HepG2 (cell line): ENCODE data around the gene SCN8A. TPM values are rescaled to one million over a fixed set of nuclear protein-coding genes. Genes with fewer than 3 reads are reported as not detected.

Experiments used
- ATAC-seq: fragments of 200-7000 bp; cut with Tn5 transposase; 3 replicates; pipeline ENCODE4 v1.9.1; 2020; ENCODE audit warnings: mild to moderate bottlenecking, moderate library complexity
- BruUV-seq: library from RNA; stranded (reverse); fragments of 400-500 nt; replicated peaks from 2 replicates; lab custom pipeline; 2021; lab: Mats Ljungman, UMichigan
- CTCF ChIA-PET: fragments of 300-600 bp; formaldehyde crosslinking; extraction: SDS; loops from one replicate; lab custom pipeline; 2021; ENCODE audit warnings: low total read pairs, inconsistent platforms, low intra/inter-chr PET ratio; lab: Yijun Ruan, JAX
- POLR2A ChIA-PET: fragments of 350-600 bp; sonication (Branson Sonifier 250); formaldehyde crosslinking; loops from one replicate; lab custom pipeline; 2020; ENCODE audit warnings: antibody characterized with exemption, inconsistent platforms; lab: Yijun Ruan, JAX
- DNase-seq: peaks from one replicate; pipeline ENCODE4 v3.0.0-alpha.2; 2015; ENCODE audit warnings: low spot score
- FAIRE-seq: peaks from 3 replicates; lab custom pipeline; 2011; peaks lifted over from hg19 to GRCh38; lab: Jason Lieb, UNC
- H2AFZ ChIP-seq: one replicate; pipeline ENCODE4 v1.6.1; 2011; ENCODE audit warnings: low read length, inconsistent platforms
- H3K27ac ChIP-seq: fragments of 300-600 bp; 3 replicates; pipeline ENCODE4 v1.8.0; 2011; ENCODE audit warnings: mixed run types, mild to moderate bottlenecking, mixed read lengths, low read length, inconsistent platforms; ENCODE audit not compliant: insufficient read depth; ENCODE audit errors: extremely low read length
- H3K27me3 ChIP-seq, 2 experiments: fragments of 200-600 bp in 1 of 2; 2 replicates in 1 of 2; 3 replicates in 1 of 2; pipeline versions ENCODE4 v1.6.0 to v1.8.0; 2011; ENCODE audit warnings: low read length in 2 of 2, mild to moderate bottlenecking in 2 of 2, moderate library complexity in 2 of 2, inconsistent platforms in 1 of 2; ENCODE audit not compliant: insufficient read depth in 2 of 2, control insufficient read depth in 1 of 2
- H3K36me3 ChIP-seq, 2 experiments: fragments of 200-600 bp in 1 of 2; replicated peaks in 1 of 2; 2 replicates in 1 of 2; 3 replicates in 1 of 2; pipeline versions ENCODE4 v1.5.1 to v1.8.0; 2011; ENCODE audit warnings: low read length in 2 of 2, inconsistent platforms in 1 of 2; ENCODE audit not compliant: insufficient read depth in 2 of 2, control insufficient read depth in 1 of 2
- H3K4me1 ChIP-seq: 2 replicates; pipeline ENCODE4 v1.5.1; 2012; ENCODE audit warnings: low read length, inconsistent platforms; ENCODE audit not compliant: insufficient read depth
- H3K4me2 ChIP-seq: 2 replicates; pipeline ENCODE4 v1.6.0; 2011; ENCODE audit warnings: low read depth, low read length, inconsistent platforms
- H3K4me3 ChIP-seq, 3 experiments: fragments of 200-600 bp in 1 of 3; sonication (generic), shearing (Covaris generic) in 1 of 3; replicated peaks in 1 of 3; 2 replicates each; pipeline ENCODE4 v1.5.1; 2011 to 2016; ENCODE audit warnings: low read length in 3 of 3, inconsistent platforms in 2 of 3, low read depth in 2 of 3, mild to moderate bottlenecking in 2 of 3, control low read depth in 1 of 3, mixed read lengths in 1 of 3; ENCODE audit not compliant: insufficient read depth in 1 of 3
- H3K79me2 ChIP-seq: one replicate; pipeline ENCODE4 v1.6.1; 2011; ENCODE audit warnings: low read length, inconsistent platforms; ENCODE audit not compliant: insufficient read depth
- H3K9ac ChIP-seq: 2 replicates; pipeline ENCODE4 v1.6.0; 2011; ENCODE audit warnings: mild to moderate bottlenecking, low read depth, low read length, inconsistent platforms; ENCODE audit not compliant: insufficient read depth
- H3K9me3 ChIP-seq: 2 replicates; pipeline ENCODE4 v1.5.1; 2012; ENCODE audit warnings: mild to moderate bottlenecking, low read length
- H4K20me1 ChIP-seq: 2 replicates; pipeline ENCODE4 v1.6.0; 2011; ENCODE audit warnings: inconsistent platforms, mild to moderate bottlenecking, low read length, moderate library complexity; ENCODE audit not compliant: insufficient read depth
- KMT2B ChIP-seq: IDR thresholded peaks from 2 replicates; pipeline ENCODE4 v1.6.1; 2016; ENCODE audit warnings: missing genetic modification reagents, missing compliant biosample characterization
- MIXL1 ChIP-seq: IDR thresholded peaks from 2 replicates; pipeline ENCODE4 v1.6.1; 2016
- PITX1 ChIP-seq: sonication (generic); formaldehyde crosslinking; IDR thresholded peaks from 2 replicates; pipeline ENCODE4 v1.5.1; 2020; ENCODE audit warnings: mild to moderate bottlenecking, missing genetic modification reagents
- PRDM4 ChIP-seq: sonication (generic); formaldehyde crosslinking; IDR thresholded peaks from 2 replicates; pipeline ENCODE4 v1.9.0; 2021; ENCODE audit warnings: missing genetic modification reagents, borderline replicate concordance
- SPEN ChIP-seq: sonication (generic); formaldehyde crosslinking; IDR thresholded peaks from 2 replicates; pipeline ENCODE4 v1.5.1; 2020; ENCODE audit warnings: low read depth, mild to moderate bottlenecking, missing genetic modification reagents
- THYN1 ChIP-seq: sonication (generic); formaldehyde crosslinking; IDR thresholded peaks from 2 replicates; pipeline ENCODE4 v1.8.1; 2023; ENCODE audit warnings: low read depth, mild to moderate bottlenecking, moderate library complexity, missing genetic modification reagents, borderline replicate concordance
- ZNF577 ChIP-seq: sonication (generic); formaldehyde crosslinking; IDR thresholded peaks from 2 replicates; pipeline ENCODE4 v1.4.0; 2020; ENCODE audit warnings: mild to moderate bottlenecking, low read depth, missing genetic modification reagents, borderline replicate concordance
- ZNF878 ChIP-seq: sonication (generic); formaldehyde crosslinking; IDR thresholded peaks from 2 replicates; pipeline ENCODE4 v1.8.1; 2023; ENCODE audit warnings: mild to moderate bottlenecking, missing genetic modification reagents, moderate library complexity
- ZSCAN25 ChIP-seq: sonication (generic); formaldehyde crosslinking; IDR thresholded peaks from 2 replicates; pipeline ENCODE4 v1.8.0; 2022; ENCODE audit warnings: mild to moderate bottlenecking, missing genetic modification reagents
- in situ Hi-C: cut with HindIII; loops from 2 replicates; pipeline ENCODE4 v1.10.0; 2017; ENCODE audit warnings: low pct_unique_long_range_greater_than_20kb; ENCODE audit not compliant: extremely low pct_ligation_motif_present
- intact Hi-C: fragments of 100-400 bp; cut with micrococcal nuclease; formaldehyde crosslinking; loops from one replicate; pipeline ENCODE4 v1.10.0; 2022; ENCODE audit not compliant: unreplicated experiment
- polyA plus RNA-seq, 8 experiments: library from polyadenylated mRNA; depleted of rRNA in 3 of 8; stranded (reverse) in 7 of 8; unstranded in 1 of 8; fragments of >200 nt; fragmentation: Illumina TruSeq in 4 of 8; extraction: Trizol in 4 of 8; gene quantifications; 2 replicates each; pipeline versions ENCODE4 v1.2.1 to v1.2.3, GENCODE V29; 2011 to 2016; ENCODE audit warnings: low read depth in 4 of 8, missing spikeins in 1 of 8, mixed read lengths in 1 of 8; ENCODE audit not compliant: insufficient read depth in 1 of 8
- total RNA-seq, 5 experiments: library from RNA; depleted of rRNA; stranded (reverse); fragments of >200 nt; fragmentation: Illumina TruSeq; extraction: Trizol; gene quantifications; 2 replicates each; pipeline ENCODE4 v1.2.3, GENCODE V29; 2016; ENCODE audit warnings: low read depth in 1 of 5
- TF ChIP-seq, protein P1 (sequence below): fragments of 450-650 bp; IDR thresholded peaks from 2 replicates; pipeline ENCODE4 v1.6.1; 2017
- TF ChIP-seq, protein P2 (sequence below): sonication (generic); formaldehyde crosslinking; IDR thresholded peaks from 2 replicates; pipeline ENCODE4 v1.4.0; 2020; ENCODE audit warnings: mild to moderate bottlenecking, low read depth, missing genetic modification reagents

The SCN8A gene
- total and polyA plus RNA-seq, 2 of the 13 experiments (the other 11 are each of a cell fraction or from before 2014, with no cell fraction given) = 0.57 to 1.4 TPM

DNA sequence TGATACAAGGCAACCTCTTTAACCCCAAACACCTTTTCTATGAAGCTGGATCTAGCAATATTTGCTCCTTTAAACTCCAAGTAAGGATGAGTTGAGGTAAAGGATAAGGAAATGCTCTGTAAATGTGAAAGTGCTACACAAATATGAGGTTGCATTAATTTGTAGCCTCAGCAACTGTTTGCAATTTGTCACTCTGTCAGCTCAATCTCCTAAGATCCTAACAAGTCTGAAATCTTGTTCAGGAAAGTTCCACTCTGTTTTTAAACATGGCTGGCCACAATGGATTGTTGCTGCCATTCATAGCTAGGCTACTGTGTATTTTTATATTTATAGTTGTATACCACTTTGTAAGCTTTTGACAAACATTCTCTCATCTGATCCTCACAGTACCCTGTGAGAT is 51.3 kb downstream of the SCN8A start:
- H3K79me2 ChIP-seq = no peaks in the 10 kb centered on the region
- DNase-seq (no peak), ATAC-seq (no peak)
- no peaks in the 10 kb centered on the region for H3K9me3 ChIP-seq
- CTCF ChIA-PET = no interaction called here
- no peak for TF ChIP-seq MIXL1 (CRISPR knock-in tag)
- no peak for TF ChIP-seq ZNF577 (CRISPR knock-in tag)
- TF ChIP-seq, protein P1, sequence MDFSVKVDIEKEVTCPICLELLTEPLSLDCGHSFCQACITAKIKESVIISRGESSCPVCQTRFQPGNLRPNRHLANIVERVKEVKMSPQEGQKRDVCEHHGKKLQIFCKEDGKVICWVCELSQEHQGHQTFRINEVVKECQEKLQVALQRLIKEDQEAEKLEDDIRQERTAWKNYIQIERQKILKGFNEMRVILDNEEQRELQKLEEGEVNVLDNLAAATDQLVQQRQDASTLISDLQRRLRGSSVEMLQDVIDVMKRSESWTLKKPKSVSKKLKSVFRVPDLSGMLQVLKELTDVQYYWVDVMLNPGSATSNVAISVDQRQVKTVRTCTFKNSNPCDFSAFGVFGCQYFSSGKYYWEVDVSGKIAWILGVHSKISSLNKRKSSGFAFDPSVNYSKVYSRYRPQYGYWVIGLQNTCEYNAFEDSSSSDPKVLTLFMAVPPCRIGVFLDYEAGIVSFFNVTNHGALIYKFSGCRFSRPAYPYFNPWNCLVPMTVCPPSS = no peak
- TF ChIP-seq THYN1 (CRISPR knock-in tag) = no peak
- no peak for TF ChIP-seq SPEN (CRISPR knock-in tag)
- TF ChIP-seq KMT2B (CRISPR knock-in tag) = no peak
- TF ChIP-seq, protein P2, sequence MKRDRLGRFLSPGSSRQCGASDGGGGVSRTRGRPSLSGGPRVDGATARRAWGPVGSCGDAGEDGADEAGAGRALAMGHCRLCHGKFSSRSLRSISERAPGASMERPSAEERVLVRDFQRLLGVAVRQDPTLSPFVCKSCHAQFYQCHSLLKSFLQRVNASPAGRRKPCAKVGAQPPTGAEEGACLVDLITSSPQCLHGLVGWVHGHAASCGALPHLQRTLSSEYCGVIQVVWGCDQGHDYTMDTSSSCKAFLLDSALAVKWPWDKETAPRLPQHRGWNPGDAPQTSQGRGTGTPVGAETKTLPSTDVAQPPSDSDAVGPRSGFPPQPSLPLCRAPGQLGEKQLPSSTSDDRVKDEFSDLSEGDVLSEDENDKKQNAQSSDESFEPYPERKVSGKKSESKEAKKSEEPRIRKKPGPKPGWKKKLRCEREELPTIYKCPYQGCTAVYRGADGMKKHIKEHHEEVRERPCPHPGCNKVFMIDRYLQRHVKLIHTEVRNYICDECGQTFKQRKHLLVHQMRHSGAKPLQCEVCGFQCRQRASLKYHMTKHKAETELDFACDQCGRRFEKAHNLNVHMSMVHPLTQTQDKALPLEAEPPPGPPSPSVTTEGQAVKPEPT (CRISPR knock-in tag) = no peak
- no peak for TF ChIP-seq ZSCAN25 (CRISPR knock-in tag)
- no peak for TF ChIP-seq PITX1 (CRISPR knock-in tag)
- TF ChIP-seq PRDM4 (CRISPR knock-in tag) = no peak
- no peak for TF ChIP-seq ZNF878
- TF ChIP-seq, all 625 proteins: peak for 0
- in situ Hi-C loops = no loop called here
- H3K4me2 ChIP-seq = no peak overlapping the region
- no peak overlapping the region for H2AFZ ChIP-seq
- intact Hi-C loops = no loop called here
- FAIRE-seq = no peak
- H3K27me3 ChIP-seq = no peaks in the 10 kb centered on the region
- H3K36me3 ChIP-seq = no peaks in the 10 kb centered on the region
- H3K27ac ChIP-seq = no peak overlapping the region
- no peak overlapping the region for H3K4me3 ChIP-seq
- H3K9ac ChIP-seq = no peak overlapping the region
- POLR2A ChIA-PET = no interaction called here
- no peaks in the 10 kb centered on the region for H3K4me1 ChIP-seq
- no peaks in the 10 kb centered on the region for H4K20me1 ChIP-seq
- BruUV-seq = no TSS peak
